Fibroblast of lung (primary cell): Measurements from ENCODE around the gene SIK2. TPM values are rescaled to one million over a fixed set of nuclear protein-coding genes. Genes with fewer than 3 reads are reported as not detected.
A peak's percentile ranks its signal among the peaks of the same experiment; 100 is the strongest.

ENCODE experiments used
- DNase-seq, 2 donors: peaks; one replicate each; pipeline versions ENCODE4 v3.0.0 to v3.0.0-alpha.2; 2010; ENCODE audit warnings: low read depth in 2 of 2
- H2AFZ ChIP-seq: 2 replicates; pipeline ENCODE4 v1.5.1; 2012; ENCODE audit warnings: low read length, control low read depth, inconsistent platforms
- H3K27ac ChIP-seq: 2 replicates; pipeline ENCODE4 v1.5.1; 2011; ENCODE audit warnings: low read length, control low read depth; ENCODE audit not compliant: insufficient read depth
- H3K27me3 ChIP-seq: 2 replicates; pipeline ENCODE4 v1.5.1; 2011; ENCODE audit warnings: mild to moderate bottlenecking, low read length; ENCODE audit not compliant: control insufficient read depth, insufficient read depth
- H3K36me3 ChIP-seq: 2 replicates; pipeline ENCODE4 v1.5.1; 2011; ENCODE audit warnings: low read length; ENCODE audit not compliant: control insufficient read depth, insufficient read depth
- H3K4me1 ChIP-seq: 2 replicates; pipeline ENCODE4 v1.5.1; 2011; ENCODE audit warnings: low read length; ENCODE audit not compliant: control insufficient read depth, insufficient read depth; ENCODE audit errors: extremely low read depth
- H3K4me2 ChIP-seq: 2 replicates; pipeline ENCODE4 v1.5.1; 2011; ENCODE audit warnings: low read length, control low read depth; ENCODE audit not compliant: insufficient read depth; ENCODE audit errors: extremely low read depth
- H3K4me3 ChIP-seq, 4 experiments: fragments of 200-600 bp in 1 of 4; sonication (generic) in 1 of 4; replicated peaks in 1 of 4; 2 replicates each; pipeline ENCODE4 v1.5.1; 2011 to 2016; ENCODE audit warnings: low read length in 4 of 4, low read depth in 3 of 4, mild to moderate bottlenecking in 3 of 4, control low read depth in 2 of 4, inconsistent platforms in 1 of 4, mixed read lengths in 1 of 4; ENCODE audit not compliant: insufficient read depth in 1 of 4; ENCODE audit errors: control extremely low read depth in 1 of 4
- H3K79me2 ChIP-seq: 2 replicates; pipeline ENCODE4 v1.5.1; 2012; ENCODE audit warnings: mild to moderate bottlenecking, low read length, inconsistent platforms; ENCODE audit not compliant: control insufficient read depth, insufficient read depth
- H3K9ac ChIP-seq: 2 replicates; pipeline ENCODE4 v1.5.1; 2011; ENCODE audit warnings: mild to moderate bottlenecking, low read length, control low read depth; ENCODE audit not compliant: insufficient read depth
- H3K9me3 ChIP-seq: 2 replicates; pipeline ENCODE4 v1.5.1; 2012; ENCODE audit warnings: low read depth, low read length; ENCODE audit not compliant: control insufficient read depth, insufficient read depth
- H4K20me1 ChIP-seq: 2 replicates; pipeline ENCODE4 v1.5.1; 2011; ENCODE audit warnings: low read length; ENCODE audit not compliant: control insufficient read depth, insufficient read depth; ENCODE audit errors: extremely low read depth
- EZH2 ChIP-seq: IDR thresholded peaks from 2 replicates; pipeline ENCODE4 v1.5.1; 2012; ENCODE audit warnings: low read length, control low read depth, mild to moderate bottlenecking; ENCODE audit errors: missing control alignments
- polyA plus RNA-seq, 2 donors: library from polyadenylated mRNA; depleted of rRNA in 1 of 2; stranded (reverse) in 1 of 2; unstranded in 1 of 2; fragments of >200 nt; gene quantifications; 2 replicates each; pipeline ENCODE4 v1.2.1, GENCODE V29; 2011 to 2012; ENCODE audit warnings: missing spikeins in 1 of 2
- total RNA-seq: library from RNA; depleted of rRNA; stranded (reverse); fragments of >200 nt; gene quantifications from 2 replicates; pipeline ENCODE4 v1.2.1, GENCODE V29; 2014
- TF ChIP-seq, protein P1 (sequence below), 2 donors: IDR thresholded peaks in 1 of 2; conservative IDR thresholded peaks in 1 of 2; 1 replicate in 1 of 2; 2 replicates in 1 of 2; pipeline ENCODE4 v1.5.1; 2011 to 2012; ENCODE audit warnings: low read length in 2 of 2, control low read depth in 1 of 2, inconsistent platforms in 1 of 2, low read depth in 1 of 2, mild to moderate bottlenecking in 1 of 2

Gene SIK2
- total and polyA plus RNA-seq, 2 donors (not counting 1 experiment from before 2014, with no cell fraction given), result 16.3 to 19.3 TPM

DNA sequence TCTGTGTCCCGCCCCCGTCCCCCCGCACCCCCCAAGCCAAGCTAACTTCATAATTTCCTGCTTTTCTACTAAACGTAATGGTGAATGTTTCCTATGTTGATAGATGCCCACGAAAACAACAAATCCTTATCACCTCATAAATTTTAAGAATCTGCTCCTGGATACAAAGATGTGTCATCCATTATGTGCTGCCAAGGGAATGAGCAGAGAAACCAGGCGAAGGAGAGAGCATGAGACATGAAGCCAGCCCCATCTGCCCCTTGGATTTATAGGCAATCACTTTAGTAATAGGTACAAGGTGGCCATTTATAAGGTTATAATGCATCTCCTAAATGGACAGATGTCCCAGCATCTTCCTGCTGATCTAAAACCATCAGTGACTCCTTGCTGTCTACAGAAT is 31.5 kb upstream of the SIK2 start:
- Histone ChIP-seq H4K20me1 (no peaks in the 10 kb centered on the region), H2AFZ (no peak overlapping the region), H3K36me3 (no peaks in the 10 kb centered on the region), H3K27ac (no peak overlapping the region), H3K4me1 (peaks cover 19% of the 10 kb centered on the region), H3K4me2 (no peak overlapping the region), H3K27me3 (no peaks in the 10 kb centered on the region), H3K9ac (no peak overlapping the region), H3K4me3 (no peak overlapping the region), H3K9me3 (no peaks in the 10 kb centered on the region), H3K79me2 (no peaks in the 10 kb centered on the region)
- TF ChIP-seq, protein P1, sequence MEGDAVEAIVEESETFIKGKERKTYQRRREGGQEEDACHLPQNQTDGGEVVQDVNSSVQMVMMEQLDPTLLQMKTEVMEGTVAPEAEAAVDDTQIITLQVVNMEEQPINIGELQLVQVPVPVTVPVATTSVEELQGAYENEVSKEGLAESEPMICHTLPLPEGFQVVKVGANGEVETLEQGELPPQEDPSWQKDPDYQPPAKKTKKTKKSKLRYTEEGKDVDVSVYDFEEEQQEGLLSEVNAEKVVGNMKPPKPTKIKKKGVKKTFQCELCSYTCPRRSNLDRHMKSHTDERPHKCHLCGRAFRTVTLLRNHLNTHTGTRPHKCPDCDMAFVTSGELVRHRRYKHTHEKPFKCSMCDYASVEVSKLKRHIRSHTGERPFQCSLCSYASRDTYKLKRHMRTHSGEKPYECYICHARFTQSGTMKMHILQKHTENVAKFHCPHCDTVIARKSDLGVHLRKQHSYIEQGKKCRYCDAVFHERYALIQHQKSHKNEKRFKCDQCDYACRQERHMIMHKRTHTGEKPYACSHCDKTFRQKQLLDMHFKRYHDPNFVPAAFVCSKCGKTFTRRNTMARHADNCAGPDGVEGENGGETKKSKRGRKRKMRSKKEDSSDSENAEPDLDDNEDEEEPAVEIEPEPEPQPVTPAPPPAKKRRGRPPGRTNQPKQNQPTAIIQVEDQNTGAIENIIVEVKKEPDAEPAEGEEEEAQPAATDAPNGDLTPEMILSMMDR (conservative IDR thresholded peaks at IDR 0.05 in 1 of 2, IDR thresholded peaks at IDR 0.05 in 1 of 2; ENCODE audit: low read depth in 1 of 2, low read length in 2 of 2), result no peak
- TF ChIP-seq EZH2, result no peak
- DNase-seq, result no peak

DNA sequence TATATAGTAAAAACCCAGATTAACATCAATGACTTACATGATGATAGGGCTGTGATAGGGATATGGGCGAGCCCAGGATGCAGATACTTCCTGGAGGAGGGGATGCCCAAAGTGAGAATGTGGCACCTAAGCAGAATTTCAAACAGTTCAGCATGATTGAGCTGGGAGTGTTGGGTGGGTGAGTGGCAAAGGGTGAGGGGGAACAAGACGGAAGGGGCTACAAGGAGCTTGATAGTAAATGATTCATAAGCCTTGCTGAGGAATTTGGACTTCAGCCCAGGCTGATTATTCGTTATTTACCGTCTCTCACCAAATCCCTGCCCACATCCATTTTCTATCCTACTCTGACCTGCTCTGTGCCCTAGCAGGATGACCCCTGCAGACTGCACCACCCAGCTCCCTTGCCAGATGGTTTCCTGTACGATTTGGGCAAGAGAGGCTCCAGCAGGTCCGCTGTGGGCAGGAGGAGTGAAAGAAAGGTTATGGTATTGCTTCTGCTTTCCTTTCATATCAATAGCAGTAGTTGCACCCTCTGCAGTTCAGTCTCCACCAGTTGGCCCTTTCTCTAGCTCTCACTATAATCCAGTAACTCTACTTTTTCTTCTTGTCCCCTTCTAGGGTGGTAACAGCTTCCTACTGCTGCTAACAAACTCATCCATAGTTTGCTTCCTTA is 30.3 kb upstream of the SIK2 start:
- peak overlapping the region; percentile 4 for H3K4me2 ChIP-seq

DNA sequence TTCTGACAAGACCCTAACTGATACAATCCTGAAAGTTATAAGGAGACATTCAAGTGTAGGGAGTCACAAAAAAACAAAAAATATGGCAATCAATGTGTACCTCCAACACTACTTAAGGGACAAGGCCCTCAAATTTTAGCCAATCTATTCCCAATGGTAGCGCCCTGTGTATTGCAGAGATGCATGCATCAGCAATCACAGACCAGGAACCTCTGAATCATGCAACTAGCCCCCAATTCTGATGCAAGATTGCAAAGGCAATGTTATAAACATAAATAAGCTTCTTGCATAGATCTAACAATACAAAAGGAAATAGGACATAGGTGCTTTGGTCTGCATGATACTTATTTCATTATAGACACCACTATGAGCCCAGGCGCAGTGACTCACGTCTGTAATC is 29.7 kb upstream of the SIK2 start:
- Histone ChIP-seq H3K4me2 (no peak overlapping the region), H4K20me1 (no peaks in the 10 kb centered on the region), H3K4me1 (peaks cover 19% of the 10 kb centered on the region), H2AFZ (no peak overlapping the region), H3K36me3 (no peaks in the 10 kb centered on the region), H3K9me3 (no peaks in the 10 kb centered on the region), H3K4me3 (no peak overlapping the region), H3K27me3 (no peaks in the 10 kb centered on the region), H3K9ac (no peak overlapping the region), H3K27ac (no peak overlapping the region), H3K79me2 (no peaks in the 10 kb centered on the region)
- no peak for DNase-seq
- TF ChIP-seq, protein P1 (conservative IDR thresholded peaks at IDR 0.05 in 1 of 2, IDR thresholded peaks at IDR 0.05 in 1 of 2; ENCODE audit: low read depth in 1 of 2, low read length in 2 of 2), result no peak
- no peak for TF ChIP-seq EZH2

More for the DNA sequence above, 30.3 kb upstream of the SIK2 start:
- peak in 1 of 2 donors; percentile 56 for DNase-seq
- Histone ChIP-seq H3K9ac (no peak overlapping the region), H3K4me1 (peaks cover 19% of the 10 kb centered on the region), H3K4me3 (no peak overlapping the region), H4K20me1 (no peaks in the 10 kb centered on the region), H3K9me3 (no peaks in the 10 kb centered on the region), H3K79me2 (no peaks in the 10 kb centered on the region), H3K27ac (no peak overlapping the region), H3K27me3 (no peaks in the 10 kb centered on the region), H2AFZ (no peak overlapping the region), H3K36me3 (no peaks in the 10 kb centered on the region)
- TF ChIP-seq, protein P1 (conservative IDR thresholded peaks at IDR 0.05 in 1 of 2, IDR thresholded peaks at IDR 0.05 in 1 of 2; ENCODE audit: low read depth in 1 of 2, low read length in 2 of 2), result no peak
- TF ChIP-seq EZH2, result no peak
